Osteoblast (primary cell): ENCODE measurements around the gene ZSCAN4. TPM values are rescaled to one million over a fixed set of nuclear protein-coding genes. Genes with fewer than 3 reads are reported as not detected.
A peak's percentile ranks its signal among the peaks of the same experiment; 100 is the strongest.

Source experiments
- DNase-seq: peaks from one replicate; pipeline ENCODE4 v3.0.0; 2011; ENCODE audit warnings: low spot score, mixed read lengths; ENCODE audit not compliant: insufficient read length; ENCODE audit errors: missing footprints
- H2AFZ ChIP-seq: 2 replicates; pipeline ENCODE4 v1.6.0; 2011; ENCODE audit warnings: mild to moderate bottlenecking, low read length
- H3K27ac ChIP-seq: 2 replicates; pipeline ENCODE4 v1.5.1; 2011; ENCODE audit warnings: mild to moderate bottlenecking, low read depth, low read length, moderate library complexity
- H3K27me3 ChIP-seq: 2 replicates; pipeline ENCODE4 v1.6.0; 2012; ENCODE audit warnings: mild to moderate bottlenecking, control low read depth, inconsistent platforms, low read length, moderate library complexity; ENCODE audit not compliant: insufficient read depth
- H3K36me3 ChIP-seq: 2 replicates; pipeline ENCODE4 v1.5.1; 2011; ENCODE audit warnings: mild to moderate bottlenecking, low read length, control low read depth, moderate library complexity; ENCODE audit not compliant: insufficient read depth
- H3K4me1 ChIP-seq: 2 replicates; pipeline ENCODE4 v1.5.1; 2011; ENCODE audit warnings: mild to moderate bottlenecking, low read length, control low read depth, moderate library complexity; ENCODE audit not compliant: insufficient read depth
- H3K4me2 ChIP-seq: 2 replicates; pipeline ENCODE4 v1.6.0; 2011; ENCODE audit warnings: mild to moderate bottlenecking, low read length; ENCODE audit not compliant: insufficient read depth
- H3K4me3 ChIP-seq: fragments of 200-600 bp; sonication (generic); 3 replicates; pipeline ENCODE4 v1.5.1; 2012; ENCODE audit warnings: mild to moderate bottlenecking, low read length, inconsistent platforms; ENCODE audit not compliant: insufficient read depth
- H3K79me2 ChIP-seq: 2 replicates; pipeline ENCODE4 v1.6.0; 2012; ENCODE audit warnings: mild to moderate bottlenecking, low read length, control low read depth, inconsistent platforms; ENCODE audit not compliant: insufficient read depth
- H3K9me3 ChIP-seq: 2 replicates; pipeline ENCODE4 v1.5.1; 2011; ENCODE audit warnings: low read depth, low read length, control low read depth
- H4K20me1 ChIP-seq: 2 replicates; pipeline ENCODE4 v1.6.0; 2012; ENCODE audit warnings: mild to moderate bottlenecking, low read length, control low read depth; ENCODE audit not compliant: insufficient read depth
- total RNA-seq: library from RNA; depleted of rRNA; stranded (reverse); fragments of >200 nt; gene quantifications from 2 replicates; pipeline ENCODE4 v1.2.3, GENCODE V29; 2012
- TF ChIP-seq, protein P1 (sequence below): IDR thresholded peaks from 2 replicates; pipeline ENCODE4 v1.5.1; 2011; ENCODE audit warnings: mild to moderate bottlenecking, low read depth, low read length, moderate library complexity; ENCODE audit errors: extremely low read depth

Gene ZSCAN4
- total RNA-seq, 1 donor: 0.36 TPM

GRCh38 chr19:57708641-57709361 lies 40.1 kb downstream of the ZSCAN4 start, which contains the start of gene ZNF154:
ZNF154 (minus strand) TSS chr19:57709204; CDS start chr19:57708971, 233 bp downstream.
- no peaks in the 10 kb centered on the region for H3K4me1 ChIP-seq
- no peak within 1 kb of the TSS for H3K27ac ChIP-seq
- peak within 1 kb of the TSS; percentile 94 for H2AFZ ChIP-seq
- H3K4me3 ChIP-seq: peak within 1 kb of the TSS; percentile 80
- peaks cover 30% of the 10 kb centered on the region for H3K79me2 ChIP-seq
- TF ChIP-seq, protein P1, sequence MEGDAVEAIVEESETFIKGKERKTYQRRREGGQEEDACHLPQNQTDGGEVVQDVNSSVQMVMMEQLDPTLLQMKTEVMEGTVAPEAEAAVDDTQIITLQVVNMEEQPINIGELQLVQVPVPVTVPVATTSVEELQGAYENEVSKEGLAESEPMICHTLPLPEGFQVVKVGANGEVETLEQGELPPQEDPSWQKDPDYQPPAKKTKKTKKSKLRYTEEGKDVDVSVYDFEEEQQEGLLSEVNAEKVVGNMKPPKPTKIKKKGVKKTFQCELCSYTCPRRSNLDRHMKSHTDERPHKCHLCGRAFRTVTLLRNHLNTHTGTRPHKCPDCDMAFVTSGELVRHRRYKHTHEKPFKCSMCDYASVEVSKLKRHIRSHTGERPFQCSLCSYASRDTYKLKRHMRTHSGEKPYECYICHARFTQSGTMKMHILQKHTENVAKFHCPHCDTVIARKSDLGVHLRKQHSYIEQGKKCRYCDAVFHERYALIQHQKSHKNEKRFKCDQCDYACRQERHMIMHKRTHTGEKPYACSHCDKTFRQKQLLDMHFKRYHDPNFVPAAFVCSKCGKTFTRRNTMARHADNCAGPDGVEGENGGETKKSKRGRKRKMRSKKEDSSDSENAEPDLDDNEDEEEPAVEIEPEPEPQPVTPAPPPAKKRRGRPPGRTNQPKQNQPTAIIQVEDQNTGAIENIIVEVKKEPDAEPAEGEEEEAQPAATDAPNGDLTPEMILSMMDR: no peak
- peak; percentile 89 for DNase-seq
- H4K20me1 ChIP-seq: no peaks in the 10 kb centered on the region
- no peaks in the 10 kb centered on the region for H3K27me3 ChIP-seq
- H3K36me3 ChIP-seq: no peaks in the 10 kb centered on the region
- no peaks in the 10 kb centered on the region for H3K9me3 ChIP-seq
- peak within 1 kb of the TSS; percentile 70 for H3K4me2 ChIP-seq

DNA sequence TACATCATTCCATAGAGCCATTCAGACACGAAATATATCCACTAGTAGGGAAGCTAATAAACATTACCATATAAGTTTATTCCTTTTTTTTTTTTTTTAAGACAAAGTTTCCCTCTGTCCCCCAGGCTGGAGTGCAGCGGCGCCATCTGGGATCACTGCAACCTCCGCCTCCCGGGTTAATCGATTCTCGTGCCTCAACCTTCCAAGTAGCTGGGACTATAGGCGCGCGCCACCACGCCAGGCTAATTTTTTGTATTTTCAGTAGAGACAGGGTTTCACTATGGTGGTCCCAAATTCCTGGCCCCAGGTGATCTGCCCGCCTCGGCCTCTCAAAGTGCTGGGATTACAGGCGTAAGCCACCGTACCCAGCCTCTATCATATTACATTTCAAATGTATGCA lies 40.9 kb downstream of the ZSCAN4 start:
- TF ChIP-seq, protein P1: no peak
- Histone ChIP-seq H3K27ac (no peak overlapping the region), H3K9me3 (no peaks in the 10 kb centered on the region), H3K4me1 (no peaks in the 10 kb centered on the region), H3K4me2 (peak overlapping the region; percentile 70), H3K27me3 (no peaks in the 10 kb centered on the region), H4K20me1 (no peaks in the 10 kb centered on the region), H3K79me2 (peaks cover 27% of the 10 kb centered on the region), H3K4me3 (peak overlapping the region; percentile 80), H2AFZ (peak overlapping the region; percentile 94), H3K36me3 (no peaks in the 10 kb centered on the region)
- no peak for DNase-seq

GRCh38 chr19:57712222-57712621 lies 43.5 kb downstream of the ZSCAN4 start:
- H3K9me3 ChIP-seq: no peaks in the 10 kb centered on the region
- H3K27me3 ChIP-seq: no peaks in the 10 kb centered on the region

GRCh38 chr19:57719424-57719823 lies 50.7 kb downstream of the ZSCAN4 start:
- Histone ChIP-seq H3K79me2 (peaks cover 10% of the 10 kb centered on the region), H3K27me3 (no peaks in the 10 kb centered on the region), H4K20me1 (no peaks in the 10 kb centered on the region), H3K27ac (no peak overlapping the region), H3K4me2 (no peak overlapping the region), H3K4me3 (no peak overlapping the region), H3K9me3 (peaks cover 36% of the 10 kb centered on the region), H3K36me3 (peaks cover 39% of the 10 kb centered on the region), H3K4me1 (no peaks in the 10 kb centered on the region), H2AFZ (no peak overlapping the region)
- TF ChIP-seq, protein P1: no peak
- no peak for DNase-seq

More at GRCh38 chr19:57712222-57712621, 43.5 kb downstream of the ZSCAN4 start:
- no peak overlapping the region for H2AFZ ChIP-seq
- no peaks in the 10 kb centered on the region for H3K36me3 ChIP-seq
- no peak for DNase-seq
- no peak overlapping the region for H3K4me2 ChIP-seq
- no peak overlapping the region for H3K4me3 ChIP-seq
- H3K4me1 ChIP-seq: no peaks in the 10 kb centered on the region
- H3K27ac ChIP-seq: no peak overlapping the region
- TF ChIP-seq, protein P1: no peak
- H4K20me1 ChIP-seq: no peaks in the 10 kb centered on the region
- H3K79me2 ChIP-seq: peaks cover 10% of the 10 kb centered on the region
